GM12878 (cell line): ENCODE results near the gene SCP2.
"Not testable (repeated sequence)": the region's sequence is repeated elsewhere in the genome, so short reads cannot be mapped to it uniquely, and the experiment has no call there.

ENCODE experiments used
- BHLHE40 ChIP-seq, 2 experiments: fragments of 450-650 bp in 1 of 2; IDR thresholded peaks; 2 replicates each; pipeline ENCODE4 v1.6.1; 2011 to 2017; ENCODE audit warnings: low read depth in 2 of 2, borderline replicate concordance in 1 of 2, improper control_type of control experiment in 1 of 2, low read length in 1 of 2, mild to moderate bottlenecking in 1 of 2
- SP1 ChIP-seq: IDR thresholded peaks from one replicate; pipeline ENCODE4 v1.6.1; 2011; ENCODE audit warnings: low read depth, low read length
- TF ChIP-seq, protein P1 (sequence below): IDR thresholded peaks from 2 replicates; pipeline ENCODE4 v1.6.1; 2012; ENCODE audit warnings: mild to moderate bottlenecking, low read depth, low read length
- TF ChIP-seq, protein P2 (sequence below): fragments of 150-350 bp; IDR thresholded peaks from 2 replicates; pipeline ENCODE4 v1.6.1; 2016; ENCODE audit warnings: low read depth, low read length

GRCh38 chr1:52969234-52969633 lies 42.2 kb downstream of the SCP2 start:
- TF ChIP-seq BHLHE40 (IDR thresholded peaks at IDR 0.05; ENCODE audit: borderline replicate concordance in 1 of 2, low read depth in 2 of 2, low read length in 1 of 2); SP1: not testable (repeated sequence)
- TF ChIP-seq, protein P1, sequence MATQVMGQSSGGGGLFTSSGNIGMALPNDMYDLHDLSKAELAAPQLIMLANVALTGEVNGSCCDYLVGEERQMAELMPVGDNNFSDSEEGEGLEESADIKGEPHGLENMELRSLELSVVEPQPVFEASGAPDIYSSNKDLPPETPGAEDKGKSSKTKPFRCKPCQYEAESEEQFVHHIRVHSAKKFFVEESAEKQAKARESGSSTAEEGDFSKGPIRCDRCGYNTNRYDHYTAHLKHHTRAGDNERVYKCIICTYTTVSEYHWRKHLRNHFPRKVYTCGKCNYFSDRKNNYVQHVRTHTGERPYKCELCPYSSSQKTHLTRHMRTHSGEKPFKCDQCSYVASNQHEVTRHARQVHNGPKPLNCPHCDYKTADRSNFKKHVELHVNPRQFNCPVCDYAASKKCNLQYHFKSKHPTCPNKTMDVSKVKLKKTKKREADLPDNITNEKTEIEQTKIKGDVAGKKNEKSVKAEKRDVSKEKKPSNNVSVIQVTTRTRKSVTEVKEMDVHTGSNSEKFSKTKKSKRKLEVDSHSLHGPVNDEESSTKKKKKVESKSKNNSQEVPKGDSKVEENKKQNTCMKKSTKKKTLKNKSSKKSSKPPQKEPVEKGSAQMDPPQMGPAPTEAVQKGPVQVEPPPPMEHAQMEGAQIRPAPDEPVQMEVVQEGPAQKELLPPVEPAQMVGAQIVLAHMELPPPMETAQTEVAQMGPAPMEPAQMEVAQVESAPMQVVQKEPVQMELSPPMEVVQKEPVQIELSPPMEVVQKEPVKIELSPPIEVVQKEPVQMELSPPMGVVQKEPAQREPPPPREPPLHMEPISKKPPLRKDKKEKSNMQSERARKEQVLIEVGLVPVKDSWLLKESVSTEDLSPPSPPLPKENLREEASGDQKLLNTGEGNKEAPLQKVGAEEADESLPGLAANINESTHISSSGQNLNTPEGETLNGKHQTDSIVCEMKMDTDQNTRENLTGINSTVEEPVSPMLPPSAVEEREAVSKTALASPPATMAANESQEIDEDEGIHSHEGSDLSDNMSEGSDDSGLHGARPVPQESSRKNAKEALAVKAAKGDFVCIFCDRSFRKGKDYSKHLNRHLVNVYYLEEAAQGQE: not testable (repeated sequence)
- TF ChIP-seq, protein P2, sequence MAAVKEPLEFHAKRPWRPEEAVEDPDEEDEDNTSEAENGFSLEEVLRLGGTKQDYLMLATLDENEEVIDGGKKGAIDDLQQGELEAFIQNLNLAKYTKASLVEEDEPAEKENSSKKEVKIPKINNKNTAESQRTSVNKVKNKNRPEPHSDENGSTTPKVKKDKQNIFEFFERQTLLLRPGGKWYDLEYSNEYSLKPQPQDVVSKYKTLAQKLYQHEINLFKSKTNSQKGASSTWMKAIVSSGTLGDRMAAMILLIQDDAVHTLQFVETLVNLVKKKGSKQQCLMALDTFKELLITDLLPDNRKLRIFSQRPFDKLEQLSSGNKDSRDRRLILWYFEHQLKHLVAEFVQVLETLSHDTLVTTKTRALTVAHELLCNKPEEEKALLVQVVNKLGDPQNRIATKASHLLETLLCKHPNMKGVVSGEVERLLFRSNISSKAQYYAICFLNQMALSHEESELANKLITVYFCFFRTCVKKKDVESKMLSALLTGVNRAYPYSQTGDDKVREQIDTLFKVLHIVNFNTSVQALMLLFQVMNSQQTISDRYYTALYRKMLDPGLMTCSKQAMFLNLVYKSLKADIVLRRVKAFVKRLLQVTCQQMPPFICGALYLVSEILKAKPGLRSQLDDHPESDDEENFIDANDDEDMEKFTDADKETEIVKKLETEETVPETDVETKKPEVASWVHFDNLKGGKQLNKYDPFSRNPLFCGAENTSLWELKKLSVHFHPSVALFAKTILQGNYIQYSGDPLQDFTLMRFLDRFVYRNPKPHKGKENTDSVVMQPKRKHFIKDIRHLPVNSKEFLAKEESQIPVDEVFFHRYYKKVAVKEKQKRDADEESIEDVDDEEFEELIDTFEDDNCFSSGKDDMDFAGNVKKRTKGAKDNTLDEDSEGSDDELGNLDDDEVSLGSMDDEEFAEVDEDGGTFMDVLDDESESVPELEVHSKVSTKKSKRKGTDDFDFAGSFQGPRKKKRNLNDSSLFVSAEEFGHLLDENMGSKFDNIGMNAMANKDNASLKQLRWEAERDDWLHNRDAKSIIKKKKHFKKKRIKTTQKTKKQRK: not testable (repeated sequence)
